HEK293T (cell line): Measurements from ENCODE around the gene MAD1L1.

Experiments used
- CTCF ChIA-PET: fragments of 350-600 bp; formaldehyde crosslinking; extraction: SDS; loops from one replicate; lab custom pipeline; 2021; ENCODE audit warnings: antibody characterized with exemption, inconsistent platforms; lab: Yijun Ruan, JAX
- POLR2A ChIA-PET: fragments of 350-600 bp; formaldehyde crosslinking; extraction: SDS; loops from one replicate; lab custom pipeline; 2020; ENCODE audit warnings: antibody characterized with exemption, inconsistent platforms; lab: Yijun Ruan, JAX
- DNase-seq: peaks from one replicate; pipeline ENCODE4 v3.0.0; 2012; ENCODE audit warnings: mixed read lengths; ENCODE audit errors: extremely low spot score
- ARNT ChIP-seq: fragments of 450-650 bp; IDR thresholded peaks from 2 replicates; pipeline ENCODE4 v1.6.1; 2017; ENCODE audit warnings: mild to moderate bottlenecking
- BHLHE40 ChIP-seq: fragments of 450-650 bp; IDR thresholded peaks from 2 replicates; pipeline ENCODE4 v1.6.1; 2016; ENCODE audit warnings: mild to moderate bottlenecking, moderate library complexity, borderline replicate concordance
- CTBP1 ChIP-seq: fragments of 450-650 bp; IDR thresholded peaks from 2 replicates; pipeline ENCODE4 v1.6.1; 2016; ENCODE audit warnings: borderline replicate concordance
- ELF4 ChIP-seq: fragments of 450-650 bp; IDR thresholded peaks from 2 replicates; pipeline ENCODE4 v1.6.1; 2017; ENCODE audit warnings: antibody characterized with exemption
- FOXA1 ChIP-seq: fragments of 450-650 bp; IDR thresholded peaks from 2 replicates; pipeline ENCODE4 v1.6.1; 2016; ENCODE audit warnings: mild to moderate bottlenecking
- FOXK2 ChIP-seq: fragments of 450-650 bp; IDR thresholded peaks from 2 replicates; pipeline ENCODE4 v1.6.1; 2016; ENCODE audit warnings: mild to moderate bottlenecking
- FOXM1 ChIP-seq: fragments of 450-650 bp; IDR thresholded peaks from 2 replicates; pipeline ENCODE4 v1.6.1; 2017; ENCODE audit warnings: mild to moderate bottlenecking, borderline replicate concordance
- HDGF ChIP-seq: fragments of 450-650 bp; IDR thresholded peaks from 2 replicates; pipeline ENCODE4 v1.6.1; 2017; ENCODE audit warnings: antibody characterized with exemption, borderline replicate concordance
- L3MBTL2 ChIP-seq: fragments of 450-650 bp; conservative IDR thresholded peaks from 2 replicates; pipeline ENCODE4 v1.6.1; 2016; ENCODE audit warnings: mild to moderate bottlenecking
- LEF1 ChIP-seq: fragments of 450-650 bp; IDR thresholded peaks from 2 replicates; pipeline ENCODE4 v1.6.1; 2017; ENCODE audit warnings: mild to moderate bottlenecking, borderline replicate concordance
- NFRKB ChIP-seq: fragments of 450-650 bp; IDR thresholded peaks from 2 replicates; pipeline ENCODE4 v1.6.1; 2016; ENCODE audit warnings: mild to moderate bottlenecking, moderate library complexity
- SP1 ChIP-seq: fragments of 450-650 bp; IDR thresholded peaks from 2 replicates; pipeline ENCODE4 v1.6.1; 2017
- SUZ12 ChIP-seq: fragments of 450-650 bp; IDR thresholded peaks from 2 replicates; pipeline ENCODE4 v1.6.1; 2016; ENCODE audit warnings: mild to moderate bottlenecking
- TARDBP ChIP-seq: fragments of 450-650 bp; IDR thresholded peaks from 2 replicates; pipeline ENCODE4 v1.6.1; 2016
- ZNF384 ChIP-seq: fragments of 450-650 bp; IDR thresholded peaks from 2 replicates; pipeline ENCODE4 v1.6.1; 2016
- TF ChIP-seq, protein P1 (sequence below): fragments of 450-650 bp; IDR thresholded peaks from 2 replicates; pipeline ENCODE4 v1.6.1; 2016

Gene MAD1L1

DNA sequence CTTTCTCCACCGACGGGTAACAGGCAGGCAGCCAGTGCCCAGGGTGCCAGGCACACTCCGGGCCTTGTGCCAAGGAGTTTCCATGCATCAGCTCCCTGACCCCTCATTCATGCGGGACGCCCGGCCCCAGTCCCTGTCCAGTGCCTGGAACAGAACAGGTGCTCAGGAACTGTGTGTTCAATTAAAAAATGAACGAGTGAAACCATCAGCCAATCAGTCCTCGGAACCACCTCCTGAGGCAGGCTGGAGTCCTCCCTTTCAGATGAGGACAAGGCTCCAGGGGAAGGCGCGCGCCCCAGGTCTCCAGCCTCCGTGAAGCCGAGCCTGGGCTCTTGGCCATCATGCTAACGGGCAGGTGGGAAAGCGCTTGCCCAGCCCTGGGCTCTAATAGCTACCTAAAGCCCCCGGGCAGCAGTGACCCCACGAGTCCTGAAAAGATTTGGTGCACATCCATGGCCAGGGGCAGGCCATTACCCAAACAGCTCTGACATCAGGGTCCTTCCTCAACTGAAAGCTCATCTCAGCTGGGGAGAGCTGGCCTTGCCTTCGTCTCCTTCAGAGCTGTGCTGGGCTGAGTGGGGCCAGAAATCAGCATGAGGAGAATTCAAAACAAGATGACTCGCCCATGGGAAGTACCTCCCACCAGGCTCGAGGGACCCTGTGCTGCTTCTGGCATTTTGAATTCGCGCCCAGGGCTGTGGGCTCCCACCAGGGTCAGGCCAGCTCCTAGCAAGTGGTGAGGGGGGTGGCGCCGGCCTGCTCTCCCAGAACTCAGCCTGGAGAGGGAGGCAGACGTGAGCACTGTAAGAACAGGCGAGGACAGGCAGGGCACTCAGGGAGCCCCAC, 200.5 kb downstream of the MAD1L1 start:
- no peak for TF ChIP-seq BHLHE40
- no peak for TF ChIP-seq ELF4
- no peak for TF ChIP-seq FOXM1
- TF ChIP-seq ARNT: no peak
- no peak for TF ChIP-seq TARDBP
- TF ChIP-seq SP1: no peak
- TF ChIP-seq HDGF: no peak
- TF ChIP-seq LEF1: no peak
- no peak for TF ChIP-seq NFRKB
- TF ChIP-seq ZNF384: no peak
- TF ChIP-seq FOXA1: no peak
- TF ChIP-seq CTBP1: no peak
- TF ChIP-seq, protein P1, sequence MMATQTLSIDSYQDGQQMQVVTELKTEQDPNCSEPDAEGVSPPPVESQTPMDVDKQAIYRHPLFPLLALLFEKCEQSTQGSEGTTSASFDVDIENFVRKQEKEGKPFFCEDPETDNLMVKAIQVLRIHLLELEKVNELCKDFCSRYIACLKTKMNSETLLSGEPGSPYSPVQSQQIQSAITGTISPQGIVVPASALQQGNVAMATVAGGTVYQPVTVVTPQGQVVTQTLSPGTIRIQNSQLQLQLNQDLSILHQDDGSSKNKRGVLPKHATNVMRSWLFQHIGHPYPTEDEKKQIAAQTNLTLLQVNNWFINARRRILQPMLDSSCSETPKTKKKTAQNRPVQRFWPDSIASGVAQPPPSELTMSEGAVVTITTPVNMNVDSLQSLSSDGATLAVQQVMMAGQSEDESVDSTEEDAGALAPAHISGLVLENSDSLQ: no peak
- no peak for TF ChIP-seq SUZ12
- no peak for TF ChIP-seq FOXK2
- TF ChIP-seq L3MBTL2: no peak
- DNase-seq: no peak
- CTCF ChIA-PET: no interaction called here
- POLR2A ChIA-PET: no interaction called here

DNA sequence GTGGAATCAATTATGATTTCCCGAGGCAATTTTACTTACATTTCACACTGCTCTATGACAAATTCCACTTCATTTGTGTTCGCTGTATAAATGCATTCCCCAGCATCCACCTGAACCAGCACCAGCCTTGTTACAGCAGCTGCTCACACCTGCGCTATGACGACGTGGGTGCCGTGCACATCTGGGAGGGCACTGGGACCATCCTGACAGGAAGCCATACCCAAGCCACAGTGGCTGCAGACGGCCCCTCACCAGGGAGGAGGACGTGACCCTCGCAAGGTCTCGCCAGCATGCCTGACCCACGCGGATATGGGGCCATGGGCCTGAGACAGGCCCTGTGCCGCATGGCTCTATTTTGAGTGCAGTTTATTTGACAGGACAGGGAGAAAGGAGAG, 201.3 kb downstream of the MAD1L1 start:
- TF ChIP-seq FOXA1: no peak
- no peak for TF ChIP-seq ZNF384
- no peak for TF ChIP-seq SUZ12
- TF ChIP-seq LEF1: no peak
- TF ChIP-seq FOXM1: no peak
- TF ChIP-seq FOXK2: no peak
- no peak for TF ChIP-seq HDGF
- TF ChIP-seq ELF4: no peak
- TF ChIP-seq ARNT: no peak
- no peak for TF ChIP-seq TARDBP
- no peak for TF ChIP-seq NFRKB
- no peak for TF ChIP-seq SP1
- TF ChIP-seq BHLHE40: no peak
- TF ChIP-seq, protein P1: no peak
- TF ChIP-seq L3MBTL2: no peak
- TF ChIP-seq CTBP1: no peak
- CTCF ChIA-PET: no interaction called here
- POLR2A ChIA-PET: no interaction called here
- no peak for DNase-seq

- no peak for TF ChIP-seq SUZ12
- TF ChIP-seq CTBP1: no peak
- TF ChIP-seq HDGF: no peak
- TF ChIP-seq TARDBP: no peak
- no peak for TF ChIP-seq LEF1
- no peak for TF ChIP-seq BHLHE40
- no peak for TF ChIP-seq SP1
- TF ChIP-seq ARNT: no peak
- TF ChIP-seq, protein P1: no peak
- no peak for TF ChIP-seq FOXA1
- TF ChIP-seq FOXK2: no peak
- TF ChIP-seq NFRKB: no peak
- TF ChIP-seq ZNF384: no peak
- TF ChIP-seq FOXM1: no peak
- no peak for DNase-seq
- ChIA-PET CTCF (no interaction called here), POLR2A (no interaction called here)
These were observed 202.0 kb downstream of the MAD1L1 start for GRCh38 chr7:2030475-2031450.

DNA sequence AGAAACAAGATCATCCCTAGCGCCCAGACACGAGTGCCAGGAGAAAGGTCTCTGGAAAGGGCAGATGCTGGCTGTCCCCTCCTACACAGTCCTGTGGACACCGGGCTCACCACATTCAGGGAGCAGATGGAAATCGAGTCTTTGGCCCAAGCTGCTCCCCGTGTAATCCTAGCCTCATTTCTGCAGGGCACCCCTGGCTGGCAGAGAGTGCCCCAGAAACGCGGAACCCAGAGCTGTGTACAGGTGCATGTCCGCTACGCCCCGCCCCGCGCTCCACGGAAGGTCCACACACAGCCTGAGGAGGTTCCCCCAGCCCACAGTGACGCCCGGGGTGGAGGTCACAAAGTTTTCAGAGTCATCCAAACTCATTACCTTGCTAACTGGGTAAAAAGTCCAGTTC, 202.8 kb downstream of the MAD1L1 start:
- CTCF ChIA-PET: no interaction called here
- POLR2A ChIA-PET: no interaction called here
- no peak for DNase-seq
- no peak for TF ChIP-seq HDGF
- no peak for TF ChIP-seq LEF1
- TF ChIP-seq FOXA1: no peak
- TF ChIP-seq L3MBTL2: no peak
- no peak for TF ChIP-seq SUZ12
- TF ChIP-seq ZNF384: no peak
- no peak for TF ChIP-seq NFRKB
- TF ChIP-seq CTBP1: no peak
- TF ChIP-seq BHLHE40: no peak

DNA sequence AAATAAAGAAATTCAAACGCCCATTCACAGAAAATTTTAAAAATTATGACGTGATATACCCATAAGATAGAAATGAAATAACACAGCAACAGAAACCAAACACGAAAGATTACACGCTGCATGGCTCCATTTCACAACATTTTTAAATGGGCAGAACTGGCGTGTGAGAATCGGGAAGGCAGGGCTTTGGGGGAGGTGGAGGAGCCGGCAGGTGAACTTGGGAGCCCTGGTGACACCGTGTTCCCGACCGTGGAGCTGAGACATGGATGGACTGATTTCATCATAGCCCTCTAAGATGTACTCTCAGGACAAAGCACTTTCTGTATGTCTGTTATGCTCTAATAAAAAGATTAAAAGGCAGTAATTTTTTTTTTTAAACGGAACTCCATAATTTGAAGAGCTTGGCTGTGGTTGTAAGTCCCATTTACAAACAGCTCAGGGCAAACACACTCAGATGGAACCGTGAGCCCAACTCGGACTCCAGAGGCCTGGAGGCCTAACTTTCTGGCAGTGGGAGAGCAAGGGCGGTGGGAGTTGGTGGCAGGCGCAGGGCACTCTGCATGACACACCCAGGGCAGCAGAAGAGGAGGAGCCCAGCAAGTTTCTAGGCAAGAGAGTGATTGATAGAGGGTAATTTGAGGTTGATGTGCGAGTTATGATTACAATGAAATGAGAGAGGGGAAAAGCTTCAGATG, 203.4 kb downstream of the MAD1L1 start:
- no peak for TF ChIP-seq CTBP1
- TF ChIP-seq HDGF: no peak
- TF ChIP-seq FOXK2: no peak
- TF ChIP-seq SP1: no peak
- TF ChIP-seq L3MBTL2: no peak
- no peak for TF ChIP-seq LEF1
- TF ChIP-seq FOXM1: no peak
- TF ChIP-seq, protein P1: no peak
- TF ChIP-seq ELF4: no peak
- TF ChIP-seq SUZ12: no peak
- no peak for TF ChIP-seq NFRKB
- no peak for TF ChIP-seq BHLHE40
- TF ChIP-seq ARNT: no peak
- TF ChIP-seq TARDBP: no peak
- no peak for TF ChIP-seq ZNF384
- no peak for TF ChIP-seq FOXA1
- ChIA-PET POLR2A (no interaction called here), CTCF (no interaction called here)
- no peak for DNase-seq
